HG03354 (cell line): ENCODE measurements around the gene FBLN1.

ENCODE experiments used
- ATAC-seq: cut with Tn5 transposase; IDR thresholded peaks from one replicate; pipeline ENCODE4 v1.9.1; 2021; ENCODE audit warnings: mild to moderate bottlenecking; ENCODE audit not compliant: unreplicated experiment, poor library complexity, severe bottlenecking

The FBLN1 gene

GRCh38 chr22:45499746-45500145 lies 2.9 kb upstream of the FBLN1 start:
- ATAC-seq: no peak

GRCh38 chr22:45503050-45503815 lies 550 bp downstream of the FBLN1 start:
- no peak for ATAC-seq

GRCh38 chr22:45503816-45504372 lies 1.2 kb downstream of the FBLN1 start:
- ATAC-seq: no peak

- ATAC-seq: no peak
Observed at GRCh38 chr22:45504373-45505341, 2.0 kb downstream of the FBLN1 start.

GRCh38 chr22:45505991-45506747 lies 3.5 kb downstream of the FBLN1 start:
- no peak for ATAC-seq

GRCh38 chr22:45506816-45507360 lies 4.2 kb downstream of the FBLN1 start:
- ATAC-seq: no peak

- no peak for ATAC-seq
Observed at GRCh38 chr22:45507798-45508197, 5.1 kb downstream of the FBLN1 start.

- no peak for ATAC-seq
Observed at GRCh38 chr22:45508814-45509213, 6.1 kb downstream of the FBLN1 start.

- ATAC-seq: no peak
Observed at GRCh38 chr22:45510376-45511232, 7.9 kb downstream of the FBLN1 start.

GRCh38 chr22:45511847-45512261 lies 9.2 kb downstream of the FBLN1 start:
- ATAC-seq: no peak

GRCh38 chr22:45512363-45512762 lies 9.7 kb downstream of the FBLN1 start:
- no peak for ATAC-seq

GRCh38 chr22:45515676-45516075 lies 13.0 kb downstream of the FBLN1 start:
- no peak for ATAC-seq

- ATAC-seq: no peak
Observed at GRCh38 chr22:45516163-45516562, 13.5 kb downstream of the FBLN1 start.

- no peak for ATAC-seq
Observed at GRCh38 chr22:45516923-45517675, 14.4 kb downstream of the FBLN1 start.

GRCh38 chr22:45518136-45518535 lies 15.5 kb downstream of the FBLN1 start:
- ATAC-seq: no peak

GRCh38 chr22:45518580-45518991 lies 15.9 kb downstream of the FBLN1 start:
- ATAC-seq: no peak

- no peak for ATAC-seq
Observed at GRCh38 chr22:45521178-45521577, 18.5 kb downstream of the FBLN1 start.

- no peak for ATAC-seq
Observed at GRCh38 chr22:45522462-45522861, 19.8 kb downstream of the FBLN1 start.
